OCI-LY1 (cell line): Measurements from ENCODE around the gene TTC1.

Experiments
- CTCF ChIP-seq: fragments of 200-600 bp; sonication (generic), shearing (Covaris generic); IDR thresholded peaks from 2 replicates; pipeline ENCODE4 v1.5.1; 2017; ENCODE audit warnings: mild to moderate bottlenecking, antibody characterized with exemption, low read length, moderate library complexity, mixed read lengths
- EZH2 ChIP-seq: fragments of 200-600 bp; sonication (generic), shearing (Covaris generic); IDR thresholded peaks from 2 replicates; pipeline ENCODE4 v1.8.0; 2017; ENCODE audit warnings: borderline replicate concordance, mixed run types, mild to moderate bottlenecking, antibody characterized with exemption, low read length, moderate library complexity, mixed read lengths

- TF ChIP-seq CTCF (no peak), EZH2 (no peak)
Observed at GRCh38 chr5:160105686-160106360, 96.9 kb downstream of the TTC1 start.
